Effector CD8-positive, alpha-beta T cell (primary cell): ENCODE measurements around the gene UFSP2.

Experiments
- DNase-seq: peaks from one replicate; lab custom pipeline; 2025; lab: John Stamatoyannopoulos, UW

Gene UFSP2

GRCh38 chr4:185352741-185353140 is 73.0 kb downstream of the UFSP2 start:
- DNase-seq = no peak

DNA sequence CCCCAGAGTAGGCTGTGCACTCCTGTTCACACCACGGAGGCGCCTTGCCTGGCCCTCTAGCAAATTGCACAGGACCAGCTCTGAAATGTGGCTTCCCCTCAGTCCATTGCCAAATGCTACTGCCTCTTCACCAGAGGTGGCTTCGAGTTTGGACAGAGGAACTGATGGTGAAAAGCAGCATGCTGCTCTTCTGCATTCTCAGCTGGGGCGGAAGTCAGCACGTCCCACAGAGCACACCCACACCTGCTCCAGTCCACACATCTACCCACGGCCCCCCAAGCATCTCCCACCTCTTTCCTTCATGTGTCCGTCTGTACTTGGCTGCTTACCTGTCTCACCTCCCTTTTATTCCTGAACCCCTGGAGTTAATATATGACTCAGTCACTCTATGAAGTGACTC is 73.6 kb downstream of the UFSP2 start:
- no peak for DNase-seq

GRCh38 chr4:185351691-185352090 is 74.1 kb downstream of the UFSP2 start:
- DNase-seq = no peak
